Measurements from ENCODE around the gene ATP6AP1.

ATP6AP1 gene

DNA sequence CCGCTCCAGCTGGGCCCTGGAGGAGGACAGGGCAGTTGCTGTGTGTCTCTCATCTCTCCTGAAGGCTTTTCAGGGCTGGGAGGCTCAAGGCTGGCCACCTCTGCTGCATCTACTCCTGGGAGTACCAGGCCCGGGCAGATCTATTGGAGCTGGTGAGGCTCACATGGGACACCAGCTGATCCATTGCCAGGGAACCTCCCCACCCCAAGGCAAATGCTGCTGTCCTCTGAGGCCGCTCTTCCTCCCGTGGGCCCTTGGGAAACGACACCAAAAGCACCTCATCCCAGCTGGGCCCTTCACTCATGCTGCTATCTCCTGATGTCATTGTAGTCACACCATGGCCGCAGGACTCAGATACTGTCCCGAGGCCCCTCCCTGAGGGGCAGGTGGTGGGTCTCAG lies 54.3 kb downstream of the ATP6AP1 start:
- ChIA-PET CTCF (no interaction called here), POLR2A (no interaction called here)
- TF ChIP-seq, protein P1, sequence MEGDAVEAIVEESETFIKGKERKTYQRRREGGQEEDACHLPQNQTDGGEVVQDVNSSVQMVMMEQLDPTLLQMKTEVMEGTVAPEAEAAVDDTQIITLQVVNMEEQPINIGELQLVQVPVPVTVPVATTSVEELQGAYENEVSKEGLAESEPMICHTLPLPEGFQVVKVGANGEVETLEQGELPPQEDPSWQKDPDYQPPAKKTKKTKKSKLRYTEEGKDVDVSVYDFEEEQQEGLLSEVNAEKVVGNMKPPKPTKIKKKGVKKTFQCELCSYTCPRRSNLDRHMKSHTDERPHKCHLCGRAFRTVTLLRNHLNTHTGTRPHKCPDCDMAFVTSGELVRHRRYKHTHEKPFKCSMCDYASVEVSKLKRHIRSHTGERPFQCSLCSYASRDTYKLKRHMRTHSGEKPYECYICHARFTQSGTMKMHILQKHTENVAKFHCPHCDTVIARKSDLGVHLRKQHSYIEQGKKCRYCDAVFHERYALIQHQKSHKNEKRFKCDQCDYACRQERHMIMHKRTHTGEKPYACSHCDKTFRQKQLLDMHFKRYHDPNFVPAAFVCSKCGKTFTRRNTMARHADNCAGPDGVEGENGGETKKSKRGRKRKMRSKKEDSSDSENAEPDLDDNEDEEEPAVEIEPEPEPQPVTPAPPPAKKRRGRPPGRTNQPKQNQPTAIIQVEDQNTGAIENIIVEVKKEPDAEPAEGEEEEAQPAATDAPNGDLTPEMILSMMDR (IDR thresholded peaks at IDR 0.05; ENCODE audit: control extremely low read depth, extremely low read depth, low read depth, missing control alignments) = no peak
- DNase-seq (ENCODE audit: extremely low spot score) = no peak

DNA sequence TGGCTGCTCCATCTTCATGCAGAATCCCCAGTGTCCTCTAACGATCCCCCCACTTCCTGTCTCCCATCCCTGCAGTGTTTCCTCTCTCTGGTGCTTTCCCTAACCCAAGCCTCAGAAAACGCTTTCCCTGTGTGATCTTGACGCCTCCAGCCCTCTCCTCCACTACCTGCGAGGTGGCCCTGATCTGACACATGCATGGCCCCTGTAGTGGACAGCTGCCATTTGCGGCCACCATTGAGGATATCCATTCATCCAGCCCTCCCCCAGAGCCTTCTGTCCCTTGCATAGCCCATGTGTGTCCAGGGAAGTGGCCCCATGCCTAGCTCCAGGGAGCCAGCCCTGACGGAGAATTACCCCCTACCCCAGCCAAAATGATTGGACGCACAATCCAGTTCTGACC lies 54.8 kb downstream of the ATP6AP1 start:
- TF ChIP-seq, protein P1 (IDR thresholded peaks at IDR 0.05; ENCODE audit: control extremely low read depth, extremely low read depth, low read depth, missing control alignments) = no peak
- DNase-seq (ENCODE audit: extremely low spot score) = no peak
- ChIA-PET CTCF (interaction anchor here (1.3 kb wide), 1 partner anchor 29 kb away, joined by 4 read pairs; no protein-coding TSS in a partner anchor), POLR2A (no interaction called here)

- DNase-seq (ENCODE audit: extremely low spot score) = no peak
- TF ChIP-seq, protein P1 (IDR thresholded peaks at IDR 0.05; ENCODE audit: control extremely low read depth, extremely low read depth, low read depth, missing control alignments) = no peak
- CTCF ChIA-PET = interaction anchor here (0.9 to 1.3 kb wide), 2 partner anchors 30 to 83 kb away, joined by 3 to 4 read pairs; no protein-coding TSS in a partner anchor
- POLR2A ChIA-PET = no interaction called here
Measured at GRCh38 chrX:154484255-154485149, 56.0 kb downstream of the ATP6AP1 start.

DNA sequence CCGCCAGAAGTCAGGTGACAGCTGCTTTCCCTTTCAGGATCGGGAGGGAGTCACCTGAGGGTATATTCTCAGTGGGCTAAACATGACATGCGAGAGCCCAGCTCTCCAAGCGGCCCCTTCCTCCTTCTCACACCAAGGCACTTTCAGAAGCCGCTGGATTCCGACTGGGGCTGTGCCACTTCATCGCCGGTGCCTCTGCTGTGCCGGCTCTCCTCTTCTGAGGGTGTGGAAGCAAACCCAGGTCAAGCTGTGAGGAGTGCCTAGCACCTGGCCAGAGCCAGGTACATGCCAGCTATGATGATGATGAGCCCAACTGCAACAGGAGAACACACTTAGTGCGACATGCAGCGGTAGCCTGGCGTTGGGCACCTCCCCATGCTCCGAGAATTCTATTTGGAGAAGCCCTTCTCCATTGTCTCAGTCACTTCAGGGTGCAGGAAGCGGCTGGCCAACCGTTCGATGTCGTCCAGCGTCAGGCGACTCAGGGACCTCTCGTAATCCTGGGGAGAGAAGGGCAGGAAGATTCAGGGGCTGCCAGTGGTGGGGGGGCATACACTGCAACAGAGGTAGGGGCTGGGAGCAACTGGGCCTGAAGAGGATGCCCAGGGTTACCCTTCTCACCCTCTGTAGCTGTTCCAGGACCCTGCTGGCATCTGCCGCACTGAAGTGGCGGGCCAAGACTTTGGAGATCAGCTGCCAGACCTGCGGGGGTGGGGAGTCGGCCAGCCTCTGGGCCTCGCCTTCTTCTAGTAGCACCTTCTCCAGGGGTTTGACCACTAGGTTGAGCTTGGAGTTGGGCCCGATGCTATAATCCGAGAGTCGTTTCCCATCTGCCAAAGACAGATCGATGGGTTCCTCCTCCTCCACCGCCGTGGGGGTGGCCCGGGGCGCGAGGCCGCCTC lies 56.9 kb downstream of the ATP6AP1 start:
- no peak for DNase-seq (ENCODE audit: extremely low spot score)
- ChIA-PET CTCF (interaction anchor here (0.6 to 1.2 kb wide), 3 partner anchors 13 to 83 kb away, joined by 3 to 4 read pairs (median 3); no protein-coding TSS in a partner anchor), POLR2A (no interaction called here)
- TF ChIP-seq, protein P1 (IDR thresholded peaks at IDR 0.05; ENCODE audit: control extremely low read depth, extremely low read depth, low read depth, missing control alignments) = no peak

GRCh38 chrX:154486052-154486395 lies 57.5 kb downstream of the ATP6AP1 start:
- no peak for DNase-seq (ENCODE audit: extremely low spot score)
- ChIA-PET POLR2A (no interaction called here), CTCF (interaction anchor here (0.6 to 1.2 kb wide), 2 partner anchors 13 to 41 kb away, joined by 3 to 4 read pairs; no protein-coding TSS in a partner anchor)
- TF ChIP-seq, protein P1 (IDR thresholded peaks at IDR 0.05; ENCODE audit: control extremely low read depth, extremely low read depth, low read depth, missing control alignments) = no peak
